ENCODE results near the gene RTP2.
A peak's percentile ranks its signal among the peaks of the same experiment; 100 is the strongest.

The RTP2 gene

GRCh38 chr3:187738331-187739093 is 36.2 kb upstream of the RTP2 start:
- peak; percentile 54 for DNase-seq

- no peak for DNase-seq
These were observed 35.6 kb upstream of the RTP2 start for GRCh38 chr3:187738071-187738330.

- DNase-seq = peak; percentile 59
These were observed 35.2 kb upstream of the RTP2 start for GRCh38 chr3:187737368-187738070.

GRCh38 chr3:187737006-187737367 is 34.6 kb upstream of the RTP2 start:
- no peak for DNase-seq

DNA sequence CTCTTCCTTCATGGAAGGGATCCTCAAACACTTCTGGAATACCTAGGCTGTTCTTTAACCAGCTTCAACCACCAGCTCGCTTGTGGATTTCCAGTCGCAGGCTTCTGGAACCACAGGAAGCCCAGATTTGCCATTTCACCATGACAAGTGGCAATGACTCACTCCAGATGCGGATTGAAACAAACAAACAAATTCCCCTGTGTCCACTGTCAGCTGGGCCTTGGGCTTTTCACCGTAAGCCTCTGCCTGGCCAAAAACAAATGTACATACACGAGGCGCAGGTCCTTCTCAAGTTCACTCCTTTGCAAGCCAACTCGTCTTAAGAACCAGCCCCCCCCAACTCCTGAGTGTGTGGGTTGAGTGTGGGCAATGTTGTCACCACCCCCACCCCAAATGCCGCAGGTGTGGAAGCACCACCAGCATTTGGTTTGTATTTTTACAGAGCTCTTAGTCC is 34.1 kb upstream of the RTP2 start:
- no peak for DNase-seq

DNA sequence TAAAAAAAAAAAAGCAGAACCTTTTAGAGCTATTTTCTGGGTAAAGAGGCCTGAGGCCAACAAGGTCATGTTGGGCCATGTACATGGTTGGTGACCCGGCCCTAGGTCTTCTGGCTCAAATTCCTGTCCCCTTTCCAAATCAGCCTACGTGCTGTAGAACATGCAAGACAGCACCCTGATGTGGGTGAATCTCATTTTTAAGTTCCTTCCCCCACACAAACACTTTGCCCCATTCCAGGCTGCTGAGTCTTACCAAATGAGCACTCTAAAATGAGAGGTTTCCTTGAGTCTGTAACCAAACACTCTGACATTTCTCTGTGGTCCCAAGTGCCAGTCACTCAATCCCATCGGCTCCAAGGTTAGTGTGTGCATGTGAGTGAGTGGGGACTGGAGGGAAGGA is 33.5 kb upstream of the RTP2 start:
- DNase-seq = no peak

- DNase-seq = no peak
These were observed 33.0 kb upstream of the RTP2 start for GRCh38 chr3:187735383-187735782.

DNA sequence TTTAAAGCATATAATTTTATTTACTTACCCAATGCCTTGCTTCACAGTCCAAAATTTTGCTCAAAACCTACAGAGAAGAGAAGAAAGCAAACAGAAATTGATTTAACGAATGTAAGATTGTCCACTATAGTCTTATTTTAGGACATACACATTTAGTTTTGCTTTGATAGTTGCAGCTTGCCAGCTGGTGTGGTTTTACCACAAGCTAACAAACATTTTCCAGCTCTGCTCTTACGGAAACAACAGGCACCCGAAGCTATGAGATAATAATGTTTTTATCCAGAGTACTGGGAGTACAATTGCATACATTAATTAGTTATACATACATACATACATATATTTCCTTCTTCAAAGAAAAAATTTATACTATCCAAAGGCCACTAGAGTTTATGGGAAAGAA is 32.5 kb upstream of the RTP2 start:
- no peak for DNase-seq

GRCh38 chr3:187733371-187733770 is 31.0 kb upstream of the RTP2 start:
- DNase-seq = no peak

GRCh38 chr3:187729598-187729997 is 27.2 kb upstream of the RTP2 start:
- DNase-seq = no peak

- no peak for DNase-seq
These were observed 26.7 kb upstream of the RTP2 start for GRCh38 chr3:187728940-187729583.

GRCh38 chr3:187728248-187728647 is 25.9 kb upstream of the RTP2 start:
- no peak for DNase-seq

- no peak for DNase-seq
These were observed 24.2 kb upstream of the RTP2 start for GRCh38 chr3:187726564-187726963.

DNA sequence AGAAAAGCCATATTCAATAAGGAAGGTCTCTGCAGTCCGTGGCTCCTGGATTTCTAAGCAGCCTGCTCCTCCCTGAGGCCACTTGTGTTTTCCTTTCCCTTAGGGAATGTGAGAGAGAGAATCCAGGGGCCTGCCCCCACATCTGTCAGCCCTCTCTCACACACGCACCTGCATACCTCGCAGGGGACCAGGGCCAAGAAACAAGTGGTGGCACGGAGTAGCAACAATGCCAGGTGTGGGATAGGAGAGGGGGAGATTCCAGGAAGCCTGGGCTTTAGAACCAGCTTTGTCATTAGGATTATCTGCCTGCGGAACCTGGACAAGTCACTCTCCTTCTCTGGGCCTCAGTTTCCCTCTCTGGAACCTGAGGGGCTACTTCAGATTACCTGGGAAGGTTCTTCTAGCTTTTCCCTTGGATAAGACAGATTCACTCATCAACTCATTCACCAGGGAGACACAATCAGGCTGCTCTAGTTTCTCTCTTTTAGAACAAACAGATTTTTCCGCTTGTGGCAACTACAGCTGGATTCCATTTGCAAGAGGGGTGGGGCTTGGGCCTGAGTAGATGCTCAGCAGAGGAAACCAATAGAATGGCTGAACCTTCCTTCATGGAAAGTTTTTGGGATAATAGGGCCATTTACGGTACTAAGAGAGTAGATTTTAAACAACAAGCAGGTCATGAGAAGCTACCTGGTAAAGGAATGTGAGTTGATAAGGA is 23.5 kb upstream of the RTP2 start:
- DNase-seq = no peak

GRCh38 chr3:187725224-187725623 is 22.9 kb upstream of the RTP2 start:
- no peak for DNase-seq

DNA sequence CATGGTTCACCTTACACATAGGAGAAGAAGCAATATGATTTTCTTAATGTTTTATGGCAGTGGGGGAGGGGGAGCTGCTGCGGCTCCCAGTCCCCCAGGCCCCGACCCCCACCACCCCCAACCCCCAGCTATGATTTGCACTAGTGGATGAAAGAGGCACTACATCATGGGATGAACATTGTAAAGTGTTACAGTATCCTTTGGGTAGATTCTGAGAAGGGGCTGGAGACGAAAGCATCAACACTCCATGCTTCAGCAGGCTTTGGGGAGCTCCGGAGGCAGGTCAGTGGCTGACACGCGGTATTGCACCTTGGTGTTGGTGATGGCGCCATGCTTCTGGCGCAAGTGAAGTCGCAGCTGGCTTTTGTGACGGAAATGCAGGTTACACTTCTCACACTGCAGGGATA is 19.9 kb upstream of the RTP2 start:
- DNase-seq = no peak

DNA sequence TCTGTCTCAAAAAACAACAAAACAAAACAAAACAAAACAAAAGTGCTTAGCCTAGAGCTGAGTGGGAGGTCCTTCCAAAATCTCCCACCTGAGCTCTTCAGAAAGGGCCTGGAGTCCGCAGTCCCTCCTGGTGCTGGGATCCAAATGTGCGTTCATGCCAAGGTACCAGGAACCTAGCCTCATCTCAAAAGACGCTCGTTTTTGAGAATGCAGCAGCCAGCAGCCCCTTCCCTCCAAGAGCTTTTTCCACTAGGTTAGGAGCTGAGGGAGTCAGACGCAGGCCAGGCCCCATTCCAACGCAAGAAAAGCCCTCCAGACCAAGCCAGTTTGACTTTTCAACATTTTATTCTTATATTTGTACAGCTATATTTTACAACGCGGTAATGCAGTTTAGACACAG is 18.7 kb upstream of the RTP2 start:
- DNase-seq = no peak

DNA sequence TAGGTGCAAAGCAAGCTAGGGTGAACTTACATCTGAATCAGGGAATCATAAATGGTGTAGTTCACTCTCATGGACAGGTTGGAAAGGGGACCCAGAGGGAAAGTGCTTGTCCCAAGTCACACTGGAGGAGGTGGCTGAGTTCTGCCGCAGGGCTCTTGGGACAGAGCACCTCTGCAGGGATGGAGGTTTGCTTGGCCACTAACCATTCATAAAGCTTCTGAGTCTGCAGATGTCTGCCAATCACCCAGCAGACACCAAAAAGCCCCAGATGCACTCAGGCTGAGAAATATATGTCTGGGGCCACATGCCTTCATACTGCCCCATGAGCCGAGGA is 17.9 kb upstream of the RTP2 start:
- no peak for DNase-seq

- no peak for DNase-seq
These were observed 17.4 kb upstream of the RTP2 start for GRCh38 chr3:187719628-187720336.

DNA sequence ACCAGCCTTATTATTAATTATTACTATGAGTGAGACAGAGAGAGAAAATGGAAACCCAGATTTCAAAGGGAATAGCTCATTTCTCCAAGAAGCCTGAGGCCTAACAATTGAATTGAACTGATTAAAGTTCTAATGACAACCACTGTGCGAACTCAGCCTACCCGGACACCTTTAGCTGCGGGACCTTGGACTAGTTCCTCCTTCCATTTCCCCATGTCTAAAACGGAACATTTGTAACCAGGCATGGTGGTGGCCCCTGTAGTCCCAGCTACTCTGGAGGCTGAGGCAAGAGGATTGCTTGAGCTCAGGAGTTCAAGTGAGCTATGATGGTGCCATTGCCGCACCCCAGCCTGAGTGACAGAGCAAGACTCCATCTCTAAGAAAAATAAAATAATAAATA is 16.4 kb upstream of the RTP2 start:
- DNase-seq = no peak

- DNase-seq = no peak
These were observed 15.2 kb upstream of the RTP2 start for GRCh38 chr3:187717572-187717971.

GRCh38 chr3:187714404-187714979 is 12.1 kb upstream of the RTP2 start:
- DNase-seq = peak; percentile 57

GRCh38 chr3:187713504-187713903 is 11.1 kb upstream of the RTP2 start:
- DNase-seq = no peak
